OCI-LY3 (cell line): ENCODE measurements around the gene CPLANE1.

Experiments used
- H2AFZ ChIP-seq: fragments of 200-600, 300-600 bp; shearing (Covaris generic); 2 replicates; pipeline ENCODE4 v1.6.0; 2014; ENCODE audit warnings: antibody characterized with exemption, low read depth, low read length
- H3K27ac ChIP-seq: fragments of 200-600, 300-600 bp; sonication (generic); 2 replicates; pipeline ENCODE4 v1.5.1; 2014; ENCODE audit warnings: mild to moderate bottlenecking, low read length, moderate library complexity, mixed read lengths
- H3K27me3 ChIP-seq: fragments of 200-600, 300-600 bp; sonication (generic); 2 replicates; pipeline ENCODE4 v1.6.1; 2014; ENCODE audit warnings: low read depth, low read length, mixed read lengths
- H3K36me3 ChIP-seq: fragments of 200-600, 300-600 bp; sonication (generic); replicated peaks from 2 replicates; pipeline ENCODE3; 2014; ENCODE audit warnings: low read depth, low read length, mixed read lengths
- H3K4me1 ChIP-seq: fragments of 300-600, 200-600 bp; sonication (generic); 2 replicates; pipeline ENCODE4 v1.6.1; 2014; ENCODE audit warnings: low read length, mixed read lengths
- H3K4me2 ChIP-seq: fragments of 200-600, 300-600 bp; sonication (generic); 2 replicates; pipeline ENCODE4 v1.6.1; 2014; ENCODE audit warnings: low read length, mixed read lengths
- H3K4me3 ChIP-seq: fragments of 300-600, 200-600 bp; sonication (generic); 2 replicates; pipeline ENCODE4 v1.5.1; 2014; ENCODE audit warnings: antibody characterized with exemption, mild to moderate bottlenecking, low read length, moderate library complexity
- H3K79me2 ChIP-seq: fragments of 300-600, 200-600 bp; shearing (Covaris generic); 2 replicates; pipeline ENCODE4 v1.6.1; 2014; ENCODE audit warnings: mild to moderate bottlenecking, low read length, mixed read lengths
- H3K9ac ChIP-seq: fragments of 300-600, 200-600 bp; shearing (Covaris generic); 2 replicates; pipeline ENCODE4 v1.6.0; 2014; ENCODE audit warnings: mild to moderate bottlenecking, low read length, moderate library complexity
- H3K9me3 ChIP-seq: fragments of 200-600, 300-600 bp; shearing (Covaris generic); 2 replicates; pipeline ENCODE4 v1.6.1; 2014; ENCODE audit warnings: low read length, mixed read lengths; ENCODE audit not compliant: insufficient read depth
- H4K20me1 ChIP-seq: fragments of 200-600, 300-600 bp; sonication (generic); 2 replicates; pipeline ENCODE4 v1.6.1; 2016; ENCODE audit warnings: low read length, mixed read lengths; ENCODE audit not compliant: insufficient read depth
- CTCF ChIP-seq: fragments of 200-600, 300-600 bp; sonication (generic); IDR thresholded peaks from 2 replicates; pipeline ENCODE4 v1.5.1; 2014; ENCODE audit warnings: antibody characterized with exemption, low read length, low read depth
- EZH2phosphoT487 ChIP-seq: fragments of 200-600 bp; shearing (Covaris generic); IDR thresholded peaks from 2 replicates; pipeline ENCODE4 v1.6.1; 2018; ENCODE audit warnings: antibody characterized with exemption, mixed run types, low read depth

Gene CPLANE1

DNA sequence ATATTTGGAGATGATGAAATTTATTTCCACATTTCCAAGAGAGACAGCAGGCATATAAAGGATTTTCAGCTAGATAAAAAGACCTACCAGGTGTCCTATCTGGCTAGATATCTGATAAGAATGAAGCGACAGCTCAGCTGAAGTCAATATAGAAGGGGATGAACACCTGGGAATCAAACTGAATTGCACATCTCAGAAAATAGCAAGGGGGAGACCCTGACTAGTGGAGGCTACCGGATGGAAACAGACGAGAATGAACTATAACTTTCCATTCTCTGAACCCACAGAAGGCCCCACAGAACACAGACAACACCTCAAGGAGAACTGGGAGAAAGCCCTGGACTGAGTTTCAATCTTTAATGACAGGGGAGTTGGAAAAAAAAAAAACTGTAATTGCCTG is 51.1 kb downstream of the CPLANE1 start:
- Histone ChIP-seq H3K4me3 (no peak overlapping the region), H3K27ac (no peak overlapping the region), H3K9ac (no peak overlapping the region), H3K4me2 (peak overlapping the region; percentile 33), H2AFZ (no peak overlapping the region), H3K36me3 (peaks cover 2% of the 10 kb centered on the region), H3K79me2 (no peaks in the 10 kb centered on the region), H4K20me1 (no peaks in the 10 kb centered on the region), H3K9me3 (no peaks in the 10 kb centered on the region), H3K27me3 (no peaks in the 10 kb centered on the region), H3K4me1 (peaks cover 10% of the 10 kb centered on the region; the same call in 1 of the 2 replicates)
- TF ChIP-seq CTCF: no peak
- TF ChIP-seq EZH2phosphoT487: no peak

DNA sequence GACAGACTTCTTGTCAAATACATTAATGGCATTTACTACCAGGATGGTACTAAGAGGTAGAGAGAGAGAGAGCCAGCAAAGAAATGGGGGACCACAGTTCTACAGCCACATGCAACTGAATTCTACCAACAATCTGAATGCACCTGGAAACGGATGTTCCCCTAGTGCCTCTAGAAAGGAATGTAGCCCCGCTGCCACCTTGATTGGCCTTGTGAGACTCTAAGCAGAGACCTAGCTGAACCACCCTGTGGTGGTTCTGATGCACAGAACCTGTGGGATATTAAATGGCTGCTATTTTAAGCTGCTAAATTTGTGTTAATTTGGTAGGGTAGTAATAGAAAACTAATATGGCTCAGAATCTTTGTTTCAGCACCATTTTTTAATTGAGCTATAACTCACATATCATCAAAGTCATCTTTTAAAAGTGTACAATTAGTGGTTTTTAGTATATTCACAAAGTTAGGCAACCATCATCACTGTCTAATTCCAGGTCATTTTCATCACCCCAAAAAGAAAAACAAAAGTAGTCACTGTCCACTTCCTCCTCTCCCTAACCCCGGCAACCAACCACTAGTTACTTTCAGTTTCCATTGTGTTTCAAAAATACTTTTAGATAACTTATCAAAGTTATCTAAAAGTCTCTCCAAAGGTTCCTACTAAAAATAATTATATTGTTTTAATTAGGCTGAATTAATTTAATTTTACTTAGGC is 51.7 kb downstream of the CPLANE1 start:
- Histone ChIP-seq H3K9me3 (no peaks in the 10 kb centered on the region), H3K27ac (no peak overlapping the region), H2AFZ (no peak overlapping the region), H3K4me3 (peak overlapping the region; percentile 13; the same call in 1 of the 2 replicates), H3K36me3 (peaks cover 2% of the 10 kb centered on the region), H3K27me3 (no peaks in the 10 kb centered on the region), H3K4me2 (peak overlapping the region; percentile 33), H3K9ac (no peak overlapping the region), H4K20me1 (no peaks in the 10 kb centered on the region), H3K4me1 (peaks cover 10% of the 10 kb centered on the region; the same call in 1 of the 2 replicates), H3K79me2 (no peaks in the 10 kb centered on the region)
- TF ChIP-seq CTCF (no peak), EZH2phosphoT487 (no peak)

GRCh38 chr5:37190592-37190991 is 58.6 kb downstream of the CPLANE1 start:
- H3K4me2 ChIP-seq: no peak overlapping the region
- no peak for TF ChIP-seq CTCF
- no peak for TF ChIP-seq EZH2phosphoT487
- no peak overlapping the region for H3K4me3 ChIP-seq
- H3K4me1 ChIP-seq: no peaks in the 10 kb centered on the region
- H3K27me3 ChIP-seq: no peaks in the 10 kb centered on the region
- no peak overlapping the region for H2AFZ ChIP-seq
- H3K9me3 ChIP-seq: no peaks in the 10 kb centered on the region
- no peak overlapping the region for H3K27ac ChIP-seq
- H3K36me3 ChIP-seq: peaks cover 3% of the 10 kb centered on the region
- H4K20me1 ChIP-seq: no peaks in the 10 kb centered on the region
- no peaks in the 10 kb centered on the region for H3K79me2 ChIP-seq
- H3K9ac ChIP-seq: no peak overlapping the region

DNA sequence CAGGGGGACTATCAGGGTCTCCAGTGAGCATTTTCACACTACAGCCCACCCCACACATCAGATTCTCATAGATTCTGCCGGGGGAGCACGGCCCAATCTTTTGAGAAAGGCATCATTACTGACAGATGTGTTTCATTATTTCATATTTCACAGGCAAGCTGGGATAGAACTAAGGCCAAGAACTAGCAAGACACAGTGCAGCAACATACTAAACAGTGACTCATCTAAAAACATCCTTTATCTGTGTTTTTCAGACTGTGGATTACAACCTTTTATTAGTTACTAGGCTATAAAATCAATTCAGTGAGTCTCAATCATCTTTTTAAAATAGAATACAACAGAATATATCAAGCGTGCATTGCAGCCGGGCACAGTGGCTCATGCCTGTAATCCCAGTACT is 59.8 kb downstream of the CPLANE1 start:
- no peaks in the 10 kb centered on the region for H3K27me3 ChIP-seq
- no peaks in the 10 kb centered on the region for H3K9me3 ChIP-seq
- no peak overlapping the region for H3K4me3 ChIP-seq
- no peaks in the 10 kb centered on the region for H4K20me1 ChIP-seq
- no peak overlapping the region for H3K9ac ChIP-seq
- peaks cover 3% of the 10 kb centered on the region for H3K36me3 ChIP-seq
- no peak overlapping the region for H3K4me2 ChIP-seq
- H3K4me1 ChIP-seq: peaks cover 8% of the 10 kb centered on the region
- TF ChIP-seq CTCF (no peak), EZH2phosphoT487 (no peak)
- no peak overlapping the region for H3K27ac ChIP-seq
- H3K79me2 ChIP-seq: no peaks in the 10 kb centered on the region
- H2AFZ ChIP-seq: no peak overlapping the region
